Measurements from ENCODE around the gene PRKAG1.

DNA sequence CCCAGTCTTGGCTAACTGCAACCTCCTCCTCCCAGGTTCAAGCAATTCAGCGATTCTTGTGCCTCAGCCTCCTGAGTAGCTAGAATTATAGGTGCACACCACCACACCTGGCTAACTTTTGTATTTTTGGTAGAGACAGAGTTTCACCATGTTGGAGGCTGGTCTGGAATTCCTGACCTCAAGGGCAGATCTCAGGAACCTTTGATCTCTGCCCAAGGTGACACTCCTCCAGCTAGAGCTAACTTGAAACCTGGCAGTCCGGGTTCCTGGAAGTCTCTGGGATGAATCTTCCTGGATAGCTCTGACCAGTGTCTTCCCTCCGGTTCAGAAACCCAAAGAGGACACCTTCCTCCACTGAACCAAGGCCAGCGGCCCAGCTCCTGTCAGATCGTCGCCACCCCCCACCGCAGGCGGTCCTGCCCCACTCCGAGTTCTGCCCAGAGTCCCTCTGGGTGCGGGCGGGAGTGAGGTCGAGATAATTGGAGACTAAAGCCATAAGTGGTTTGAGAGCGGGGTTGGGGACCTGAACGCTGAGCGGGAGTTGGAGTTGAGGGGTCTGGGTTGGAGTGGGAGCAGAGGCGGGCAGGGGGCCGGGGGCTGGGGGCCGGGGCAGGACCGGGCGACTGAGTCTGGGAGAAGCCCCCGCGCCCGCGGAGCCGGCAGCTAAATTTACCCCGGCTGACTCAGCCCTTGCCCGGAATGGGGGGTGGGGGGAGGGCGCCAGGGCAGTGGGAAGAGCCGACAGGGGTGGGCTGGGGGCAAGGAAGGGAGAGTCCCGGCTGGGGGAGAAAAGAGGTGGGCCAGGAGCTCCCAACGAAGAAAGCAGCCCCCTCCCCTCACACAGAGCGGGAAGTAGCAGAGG lies 24.1 kb downstream of the PRKAG1 start:
- TF ChIP-seq, protein P1, sequence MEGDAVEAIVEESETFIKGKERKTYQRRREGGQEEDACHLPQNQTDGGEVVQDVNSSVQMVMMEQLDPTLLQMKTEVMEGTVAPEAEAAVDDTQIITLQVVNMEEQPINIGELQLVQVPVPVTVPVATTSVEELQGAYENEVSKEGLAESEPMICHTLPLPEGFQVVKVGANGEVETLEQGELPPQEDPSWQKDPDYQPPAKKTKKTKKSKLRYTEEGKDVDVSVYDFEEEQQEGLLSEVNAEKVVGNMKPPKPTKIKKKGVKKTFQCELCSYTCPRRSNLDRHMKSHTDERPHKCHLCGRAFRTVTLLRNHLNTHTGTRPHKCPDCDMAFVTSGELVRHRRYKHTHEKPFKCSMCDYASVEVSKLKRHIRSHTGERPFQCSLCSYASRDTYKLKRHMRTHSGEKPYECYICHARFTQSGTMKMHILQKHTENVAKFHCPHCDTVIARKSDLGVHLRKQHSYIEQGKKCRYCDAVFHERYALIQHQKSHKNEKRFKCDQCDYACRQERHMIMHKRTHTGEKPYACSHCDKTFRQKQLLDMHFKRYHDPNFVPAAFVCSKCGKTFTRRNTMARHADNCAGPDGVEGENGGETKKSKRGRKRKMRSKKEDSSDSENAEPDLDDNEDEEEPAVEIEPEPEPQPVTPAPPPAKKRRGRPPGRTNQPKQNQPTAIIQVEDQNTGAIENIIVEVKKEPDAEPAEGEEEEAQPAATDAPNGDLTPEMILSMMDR (conservative IDR thresholded peaks at IDR 0.05; ENCODE audit: low read length) = no peak
- no peak for TF ChIP-seq EZH2phosphoT487 (IDR thresholded peaks at IDR 0.05; ENCODE audit: borderline replicate concordance)

All from Loucy (cell line).